Keratinocyte (primary cell): ENCODE data around the gene SDK2.

Source experiments
- EZH2 ChIP-seq: IDR thresholded peaks from one replicate; pipeline ENCODE4 v1.6.1; 2012; ENCODE audit warnings: inconsistent platforms, mild to moderate bottlenecking, low read length, moderate library complexity
- TF ChIP-seq, protein P1 (sequence below), 3 experiments: IDR thresholded peaks in 1 of 3; conservative IDR thresholded peaks in 1 of 3; optimal IDR thresholded peaks in 1 of 3; 2 replicates in 2 of 3; 3 replicates in 1 of 3; pipeline versions ENCODE3 to v1.5.1; 2011; ENCODE audit warnings: low read length in 3 of 3, mild to moderate bottlenecking in 3 of 3, moderate library complexity in 2 of 3, control low read depth in 1 of 3, inconsistent platforms in 1 of 3; ENCODE audit not compliant: insufficient read depth in 2 of 3; ENCODE audit errors: extremely low read depth in 1 of 3

DNA sequence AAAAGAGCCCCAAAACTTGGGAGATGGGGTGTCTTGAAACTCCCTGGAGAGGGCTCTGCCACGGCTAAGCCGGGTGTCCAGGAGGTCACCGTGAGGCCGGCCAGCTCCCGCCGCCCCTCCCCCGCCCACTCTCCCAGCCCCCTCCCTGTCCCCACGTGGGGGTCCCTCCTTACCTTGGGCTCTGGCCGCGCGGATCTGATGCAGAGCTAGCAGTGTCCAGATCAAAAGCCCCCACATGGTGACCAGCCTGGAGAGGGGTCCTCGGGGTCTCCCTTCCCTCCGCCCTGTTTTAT lies 447 bp downstream of the SDK2 start:
- TF ChIP-seq EZH2: no peak
- TF ChIP-seq, protein P1, sequence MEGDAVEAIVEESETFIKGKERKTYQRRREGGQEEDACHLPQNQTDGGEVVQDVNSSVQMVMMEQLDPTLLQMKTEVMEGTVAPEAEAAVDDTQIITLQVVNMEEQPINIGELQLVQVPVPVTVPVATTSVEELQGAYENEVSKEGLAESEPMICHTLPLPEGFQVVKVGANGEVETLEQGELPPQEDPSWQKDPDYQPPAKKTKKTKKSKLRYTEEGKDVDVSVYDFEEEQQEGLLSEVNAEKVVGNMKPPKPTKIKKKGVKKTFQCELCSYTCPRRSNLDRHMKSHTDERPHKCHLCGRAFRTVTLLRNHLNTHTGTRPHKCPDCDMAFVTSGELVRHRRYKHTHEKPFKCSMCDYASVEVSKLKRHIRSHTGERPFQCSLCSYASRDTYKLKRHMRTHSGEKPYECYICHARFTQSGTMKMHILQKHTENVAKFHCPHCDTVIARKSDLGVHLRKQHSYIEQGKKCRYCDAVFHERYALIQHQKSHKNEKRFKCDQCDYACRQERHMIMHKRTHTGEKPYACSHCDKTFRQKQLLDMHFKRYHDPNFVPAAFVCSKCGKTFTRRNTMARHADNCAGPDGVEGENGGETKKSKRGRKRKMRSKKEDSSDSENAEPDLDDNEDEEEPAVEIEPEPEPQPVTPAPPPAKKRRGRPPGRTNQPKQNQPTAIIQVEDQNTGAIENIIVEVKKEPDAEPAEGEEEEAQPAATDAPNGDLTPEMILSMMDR (optimal IDR thresholded peaks at IDR 0.05 in 1 of 3, IDR thresholded peaks at IDR 0.05 in 1 of 3, conservative IDR thresholded peaks at IDR 0.05 in 1 of 3; ENCODE audit: extremely low read depth in 1 of 3, insufficient read depth in 2 of 3, low read length in 3 of 3): no peak
